LNCAP (cell line): ENCODE results near the gene GRM3.

Source experiments
- TF ChIP-seq, protein P1 (sequence below): fragments of 450-650 bp; IDR thresholded peaks from 2 replicates; pipeline ENCODE4 v1.5.1; 2017; ENCODE audit warnings: mild to moderate bottlenecking

GRM3 gene

DNA sequence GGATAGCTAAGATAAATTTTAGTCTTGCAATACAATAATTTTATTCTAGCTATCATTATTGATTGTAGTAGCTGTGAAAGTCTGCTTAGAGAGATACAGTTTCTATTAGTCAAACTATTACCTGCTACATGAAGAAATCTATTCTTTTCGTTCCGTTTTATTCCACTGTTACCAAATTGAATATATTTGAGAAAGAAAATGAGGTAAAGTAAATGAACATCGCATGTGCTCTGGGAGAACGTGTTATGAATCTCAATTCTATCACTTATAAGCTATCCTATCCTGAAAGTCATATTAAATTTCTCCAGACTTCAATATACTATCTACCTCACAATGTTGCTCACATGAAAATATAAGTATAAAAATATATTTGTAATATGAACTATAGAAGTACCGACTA is 21.3 kb downstream of the GRM3 start:
- TF ChIP-seq, protein P1, sequence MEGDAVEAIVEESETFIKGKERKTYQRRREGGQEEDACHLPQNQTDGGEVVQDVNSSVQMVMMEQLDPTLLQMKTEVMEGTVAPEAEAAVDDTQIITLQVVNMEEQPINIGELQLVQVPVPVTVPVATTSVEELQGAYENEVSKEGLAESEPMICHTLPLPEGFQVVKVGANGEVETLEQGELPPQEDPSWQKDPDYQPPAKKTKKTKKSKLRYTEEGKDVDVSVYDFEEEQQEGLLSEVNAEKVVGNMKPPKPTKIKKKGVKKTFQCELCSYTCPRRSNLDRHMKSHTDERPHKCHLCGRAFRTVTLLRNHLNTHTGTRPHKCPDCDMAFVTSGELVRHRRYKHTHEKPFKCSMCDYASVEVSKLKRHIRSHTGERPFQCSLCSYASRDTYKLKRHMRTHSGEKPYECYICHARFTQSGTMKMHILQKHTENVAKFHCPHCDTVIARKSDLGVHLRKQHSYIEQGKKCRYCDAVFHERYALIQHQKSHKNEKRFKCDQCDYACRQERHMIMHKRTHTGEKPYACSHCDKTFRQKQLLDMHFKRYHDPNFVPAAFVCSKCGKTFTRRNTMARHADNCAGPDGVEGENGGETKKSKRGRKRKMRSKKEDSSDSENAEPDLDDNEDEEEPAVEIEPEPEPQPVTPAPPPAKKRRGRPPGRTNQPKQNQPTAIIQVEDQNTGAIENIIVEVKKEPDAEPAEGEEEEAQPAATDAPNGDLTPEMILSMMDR, result no peak

DNA sequence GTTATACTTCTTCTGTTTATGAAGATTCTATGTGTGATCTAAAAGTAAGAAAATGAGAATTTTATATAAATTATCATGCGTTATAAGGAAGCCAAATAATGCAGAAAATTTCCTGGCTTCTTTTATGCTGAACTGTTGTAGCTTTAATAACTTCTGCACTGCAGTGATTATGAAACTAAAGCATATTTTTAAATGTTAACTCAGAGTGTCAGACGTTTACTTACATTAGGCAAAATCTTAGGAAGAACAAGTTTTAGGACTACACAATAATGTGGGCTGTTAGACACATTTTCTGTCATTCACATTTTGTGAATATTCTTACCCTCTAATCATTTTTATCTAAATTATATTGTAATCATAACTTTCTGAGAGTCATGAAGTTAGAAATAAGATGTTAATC is 22.0 kb downstream of the GRM3 start:
- TF ChIP-seq, protein P1, result no peak

DNA sequence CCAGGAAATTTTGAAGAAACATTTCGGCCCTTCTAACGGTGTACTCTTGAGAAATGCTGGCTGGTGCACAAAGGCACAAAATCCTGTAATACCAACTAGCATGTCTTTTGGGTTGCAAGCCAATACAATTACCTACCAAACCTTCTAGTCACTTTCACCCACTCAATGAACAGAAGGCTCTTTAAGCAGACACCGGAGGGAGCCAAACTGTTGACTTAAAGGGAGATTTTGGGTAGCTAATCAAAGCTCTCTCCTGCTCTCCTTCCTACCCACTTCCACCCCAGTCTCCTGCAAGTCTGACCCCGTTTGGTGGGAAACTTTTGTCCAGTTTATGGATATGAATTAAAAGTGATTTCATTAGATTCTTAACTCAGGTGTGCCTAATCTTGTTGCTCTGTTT is 24.0 kb downstream of the GRM3 start:
- TF ChIP-seq, protein P1, result no peak

DNA sequence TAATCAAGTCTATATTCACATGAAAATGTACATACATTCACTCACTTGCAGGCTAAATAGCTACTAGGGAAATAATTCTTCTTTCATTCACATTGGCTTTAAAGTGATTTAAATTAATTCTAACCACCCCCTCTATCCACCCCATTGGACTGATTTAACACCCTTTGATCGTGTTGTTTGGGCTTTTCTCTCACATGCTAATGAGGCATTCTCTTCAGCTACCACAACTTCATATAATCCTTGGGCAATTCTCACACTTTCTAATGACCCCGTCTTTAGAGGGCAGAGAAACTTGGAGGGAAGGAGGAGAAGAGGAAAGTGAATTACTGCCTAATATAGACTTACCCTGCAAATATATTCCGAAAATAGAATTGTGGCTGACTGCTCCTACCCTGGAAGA is 24.6 kb downstream of the GRM3 start:
- TF ChIP-seq, protein P1, result no peak

DNA sequence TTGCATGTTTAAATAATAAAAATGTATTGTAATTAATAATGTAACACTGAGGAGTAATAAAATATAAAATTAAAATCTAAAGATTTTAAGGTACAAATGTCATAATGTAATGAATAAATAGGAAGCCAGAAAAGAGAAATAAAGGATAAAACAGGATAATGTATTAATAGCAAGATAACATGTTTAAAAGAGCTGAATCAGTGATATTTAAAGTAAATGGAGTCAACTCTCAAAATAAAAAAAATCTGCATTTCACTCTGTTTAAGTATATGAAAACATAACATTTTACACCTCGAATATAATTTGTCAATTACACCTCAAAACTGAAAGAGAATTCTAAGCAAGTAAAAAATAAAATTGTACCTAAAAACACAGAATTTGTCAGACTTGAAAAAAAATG is 44.1 kb downstream of the GRM3 start:
- TF ChIP-seq, protein P1, result no peak

DNA sequence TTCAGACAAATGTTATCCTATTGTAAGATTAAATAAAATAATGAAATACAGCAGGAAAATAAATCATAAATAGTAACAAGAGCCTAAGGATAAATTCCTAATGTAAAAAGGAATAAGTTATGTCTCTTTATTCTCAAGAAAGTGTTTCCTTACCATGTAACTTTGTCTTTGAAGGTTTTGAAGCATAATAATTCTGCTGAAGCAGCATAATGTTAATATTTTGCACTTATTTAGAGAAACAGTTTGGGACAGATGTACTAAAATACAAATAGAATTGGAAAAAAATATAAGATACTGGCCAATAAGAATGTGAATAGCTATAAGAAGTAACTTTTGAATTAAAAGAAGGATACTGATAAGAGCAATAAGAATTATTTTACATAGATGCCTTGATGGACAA is 45.7 kb downstream of the GRM3 start:
- TF ChIP-seq, protein P1, result no peak

DNA sequence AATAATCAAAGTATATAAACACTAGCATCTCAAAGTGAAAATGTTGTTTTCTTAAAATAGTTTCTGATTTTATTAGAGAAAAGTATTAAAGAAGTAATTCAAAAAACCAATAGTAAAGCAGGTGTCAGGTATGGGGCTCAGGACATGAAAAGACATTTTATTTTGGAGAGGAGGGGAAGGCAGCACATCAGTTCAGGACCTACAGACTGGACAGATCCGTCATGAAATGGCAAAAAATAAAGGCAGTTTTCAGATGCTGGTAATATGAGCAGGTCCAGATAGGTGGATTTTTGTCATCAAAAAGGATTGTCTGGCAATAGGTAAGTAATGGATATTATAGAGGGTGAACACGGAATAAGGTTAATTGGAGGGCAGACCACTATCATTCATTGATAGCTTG is 49.0 kb downstream of the GRM3 start:
- TF ChIP-seq, protein P1, result no peak

DNA sequence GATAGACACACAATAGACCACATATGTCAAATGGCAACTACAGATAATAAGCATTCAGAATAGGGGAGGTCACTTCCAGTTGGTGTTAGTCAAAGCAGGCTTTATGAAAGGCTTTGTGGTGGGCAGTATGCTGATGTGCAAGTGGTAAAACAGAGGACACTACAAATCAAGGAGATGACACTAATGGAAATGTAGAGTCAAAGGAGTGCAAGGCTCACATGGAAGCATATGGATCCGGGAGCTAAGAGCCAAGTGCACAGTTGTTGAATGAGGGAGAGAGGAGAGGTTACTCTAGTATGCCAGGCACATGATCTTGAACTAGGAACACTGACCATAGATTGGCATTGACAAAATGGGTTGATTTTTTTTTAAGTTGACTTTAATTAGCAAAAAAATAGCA is 62.7 kb downstream of the GRM3 start:
- TF ChIP-seq, protein P1, result no peak
